ENCODE measurements around the gene USP7.
"Not testable (repeated sequence)": the region's sequence is repeated elsewhere in the genome, so short reads cannot be mapped to it uniquely, and the experiment has no call there.

USP7 gene

GRCh38 chr16:8845699-8846298 is 117.9 kb downstream of the USP7 start:
- Histone ChIP-seq H3K9ac (ENCODE audit: low read length) (no peak overlapping the region), H3K9me3 (replicated peaks; ENCODE audit: insufficient read depth, low read length) (no peaks in the 10 kb centered on the region), H3K9me2 (replicated peaks; ENCODE audit: insufficient read depth, low read length) (no peaks in the 10 kb centered on the region), H3K79me2 (ENCODE audit: low read length) (peaks cover 32% of the 10 kb centered on the region), H4K20me1 (ENCODE audit: insufficient read depth, low read length) (peaks cover 10% of the 10 kb centered on the region; the same call in 1 of the 2 replicates), H3K27me3 (replicated peaks; ENCODE audit: insufficient read depth, low read length) (no peaks in the 10 kb centered on the region), H2AFZ (ENCODE audit: low read length) (no peak overlapping the region), H3K36me3 (replicated peaks; ENCODE audit: insufficient read depth, low read length) (no peaks in the 10 kb centered on the region; the same call in none of the 2 replicates), H3K4me1 (ENCODE audit: low read length) (no peaks in the 10 kb centered on the region), H3F3A (ENCODE audit: insufficient read depth, low read length) (0 out of 2 replicates have a peak, but pooled peaks cover 3% of the 10 kb centered on the region), H3K27ac (ENCODE audit: low read length) (no peak overlapping the region), H3K4me3 (ENCODE audit: low read length) (no peak overlapping the region), H3K4me2 (ENCODE audit: low read depth, low read length) (no peak overlapping the region)
- no peak for TF ChIP-seq CTCF (IDR thresholded peaks at IDR 0.05; ENCODE audit: low read length)
- TF ChIP-seq EZH2phosphoT487 (IDR thresholded peaks at IDR 0.05; ENCODE audit: low read length) = no peak
- TF ChIP-seq EZH2 (optimal IDR thresholded peaks at IDR 0.05; ENCODE audit: low read depth, low read length) = no peak
- no peak for DNase-seq

DNA sequence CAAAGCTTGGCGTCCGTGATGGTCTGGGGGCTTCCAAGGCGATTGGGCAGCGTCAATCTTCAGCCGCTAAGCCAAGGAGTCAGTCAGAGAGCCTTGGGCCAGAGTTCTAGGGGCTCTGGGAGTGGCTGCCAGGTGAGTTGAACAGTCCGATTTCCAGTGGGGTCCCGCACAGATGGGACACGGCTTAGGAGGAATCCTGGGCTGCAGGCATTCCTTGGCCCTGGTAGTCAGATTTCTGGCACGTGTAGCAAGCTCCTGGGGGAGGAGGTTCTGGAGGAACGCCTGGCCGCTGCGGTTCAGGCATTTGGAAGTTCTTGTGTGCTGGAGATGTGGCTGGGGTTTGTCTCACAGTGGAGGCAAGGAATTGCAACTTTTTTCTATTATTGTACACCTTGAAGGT is 120.4 kb downstream of the USP7 start:
- not testable (repeated sequence) for H3K9me2 ChIP-seq (replicated peaks; ENCODE audit: insufficient read depth, low read length); H3K4me1 ChIP-seq (ENCODE audit: low read length); H2AFZ ChIP-seq (ENCODE audit: low read length); H3K27ac ChIP-seq (ENCODE audit: low read length); DNase-seq; H3K9me3 ChIP-seq (replicated peaks; ENCODE audit: insufficient read depth, low read length); H3K4me2 ChIP-seq (ENCODE audit: low read depth, low read length); H3K36me3 ChIP-seq (replicated peaks; ENCODE audit: insufficient read depth, low read length); H3K27me3 ChIP-seq (replicated peaks; ENCODE audit: insufficient read depth, low read length); H3K9ac ChIP-seq (ENCODE audit: low read length); H3F3A ChIP-seq (ENCODE audit: insufficient read depth, low read length); H4K20me1 ChIP-seq (ENCODE audit: insufficient read depth, low read length); H3K4me3 ChIP-seq (ENCODE audit: low read length)
- H3K79me2 ChIP-seq (ENCODE audit: low read length) = peaks cover 44% of the 10 kb centered on the region
